Ishikawa (cell line): ENCODE data around the gene TMEM11.

Experiments used
- CEBPB ChIP-seq: IDR thresholded peaks from 2 replicates; pipeline ENCODE4 v1.6.1; 2012
- CREB1 ChIP-seq: IDR thresholded peaks from 2 replicates; pipeline ENCODE4 v1.6.1; 2012; ENCODE audit warnings: low read depth
- EGR1 ChIP-seq: IDR thresholded peaks from 2 replicates; pipeline ENCODE4 v1.6.1; 2012
- EP300 ChIP-seq: IDR thresholded peaks from 2 replicates; pipeline ENCODE4 v1.6.1; 2012; ENCODE audit warnings: borderline replicate concordance
- FOXM1 ChIP-seq: IDR thresholded peaks from 2 replicates; pipeline ENCODE4 v1.6.1; 2012; ENCODE audit warnings: low read depth, borderline replicate concordance
- NFIC ChIP-seq: IDR thresholded peaks from 2 replicates; pipeline ENCODE4 v1.6.1; 2012
- RAD21 ChIP-seq: IDR thresholded peaks from 2 replicates; pipeline ENCODE4 v1.6.1; 2012; ENCODE audit warnings: low read depth
- TAF1 ChIP-seq: IDR thresholded peaks from 2 replicates; pipeline ENCODE4 v1.6.1; 2012; ENCODE audit warnings: low read depth, mild to moderate bottlenecking
- TCF12 ChIP-seq: IDR thresholded peaks from 2 replicates; pipeline ENCODE4 v1.6.1; 2012; ENCODE audit warnings: low read depth
- TEAD4 ChIP-seq: IDR thresholded peaks from 2 replicates; pipeline ENCODE4 v1.6.1; 2012
- YY1 ChIP-seq: IDR thresholded peaks from 2 replicates; pipeline ENCODE4 v1.6.1; 2012; ENCODE audit warnings: low read depth
- ZBTB7A ChIP-seq: IDR thresholded peaks from 2 replicates; pipeline ENCODE4 v1.6.1; 2012; ENCODE audit warnings: low read depth
- TF ChIP-seq, protein P1 (sequence below): IDR thresholded peaks from 2 replicates; pipeline ENCODE4 v1.6.1; 2012; ENCODE audit warnings: low read depth, mild to moderate bottlenecking
- TF ChIP-seq, protein P2 (sequence below): IDR thresholded peaks from 2 replicates; pipeline ENCODE4 v1.6.1; 2012
- TF ChIP-seq, protein P3 (sequence below): IDR thresholded peaks from 2 replicates; pipeline ENCODE4 v1.6.1; 2012

The TMEM11 gene

DNA sequence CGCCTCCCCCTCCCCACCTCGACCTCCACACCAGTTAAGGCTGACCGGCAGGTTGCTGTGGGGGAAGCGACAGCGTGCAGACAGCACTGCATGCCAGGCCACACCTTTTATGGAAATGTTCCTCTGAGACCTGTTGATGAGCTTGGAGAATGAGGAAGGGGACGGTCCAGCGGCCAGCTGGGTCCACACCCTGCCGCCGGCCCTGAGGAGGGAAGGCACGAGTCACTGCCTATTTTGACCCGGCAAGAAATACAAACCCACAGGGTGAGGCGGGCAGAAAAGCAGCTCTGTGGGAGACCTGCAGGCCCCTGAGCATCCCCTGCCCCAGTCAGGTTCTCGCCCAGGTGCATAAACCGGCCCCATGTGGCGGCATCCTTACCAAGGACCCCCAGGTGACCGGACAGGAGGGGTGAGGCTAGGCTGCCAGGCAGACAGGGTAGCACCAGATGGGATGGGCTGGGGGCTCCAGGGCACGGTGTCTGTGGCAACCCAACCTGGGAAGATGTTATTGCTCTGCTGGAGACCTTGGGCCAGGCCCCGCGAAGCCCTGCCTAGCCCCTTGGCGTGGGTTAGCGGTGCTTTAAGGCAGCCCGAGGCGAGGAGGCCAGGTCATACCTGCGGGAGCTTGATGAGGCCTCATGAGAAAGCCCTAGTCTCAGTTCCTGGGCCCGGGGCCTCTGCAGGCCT is 26.6 kb upstream of the TMEM11 start:
- no peak for TF ChIP-seq TAF1
- TF ChIP-seq CREB1, result no peak
- no peak for TF ChIP-seq CEBPB
- TF ChIP-seq, protein P1, sequence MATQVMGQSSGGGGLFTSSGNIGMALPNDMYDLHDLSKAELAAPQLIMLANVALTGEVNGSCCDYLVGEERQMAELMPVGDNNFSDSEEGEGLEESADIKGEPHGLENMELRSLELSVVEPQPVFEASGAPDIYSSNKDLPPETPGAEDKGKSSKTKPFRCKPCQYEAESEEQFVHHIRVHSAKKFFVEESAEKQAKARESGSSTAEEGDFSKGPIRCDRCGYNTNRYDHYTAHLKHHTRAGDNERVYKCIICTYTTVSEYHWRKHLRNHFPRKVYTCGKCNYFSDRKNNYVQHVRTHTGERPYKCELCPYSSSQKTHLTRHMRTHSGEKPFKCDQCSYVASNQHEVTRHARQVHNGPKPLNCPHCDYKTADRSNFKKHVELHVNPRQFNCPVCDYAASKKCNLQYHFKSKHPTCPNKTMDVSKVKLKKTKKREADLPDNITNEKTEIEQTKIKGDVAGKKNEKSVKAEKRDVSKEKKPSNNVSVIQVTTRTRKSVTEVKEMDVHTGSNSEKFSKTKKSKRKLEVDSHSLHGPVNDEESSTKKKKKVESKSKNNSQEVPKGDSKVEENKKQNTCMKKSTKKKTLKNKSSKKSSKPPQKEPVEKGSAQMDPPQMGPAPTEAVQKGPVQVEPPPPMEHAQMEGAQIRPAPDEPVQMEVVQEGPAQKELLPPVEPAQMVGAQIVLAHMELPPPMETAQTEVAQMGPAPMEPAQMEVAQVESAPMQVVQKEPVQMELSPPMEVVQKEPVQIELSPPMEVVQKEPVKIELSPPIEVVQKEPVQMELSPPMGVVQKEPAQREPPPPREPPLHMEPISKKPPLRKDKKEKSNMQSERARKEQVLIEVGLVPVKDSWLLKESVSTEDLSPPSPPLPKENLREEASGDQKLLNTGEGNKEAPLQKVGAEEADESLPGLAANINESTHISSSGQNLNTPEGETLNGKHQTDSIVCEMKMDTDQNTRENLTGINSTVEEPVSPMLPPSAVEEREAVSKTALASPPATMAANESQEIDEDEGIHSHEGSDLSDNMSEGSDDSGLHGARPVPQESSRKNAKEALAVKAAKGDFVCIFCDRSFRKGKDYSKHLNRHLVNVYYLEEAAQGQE, result no peak
- TF ChIP-seq TCF12, result no peak
- no peak for TF ChIP-seq EGR1
- no peak for TF ChIP-seq FOXM1
- no peak for TF ChIP-seq EP300
- no peak for TF ChIP-seq YY1

DNA sequence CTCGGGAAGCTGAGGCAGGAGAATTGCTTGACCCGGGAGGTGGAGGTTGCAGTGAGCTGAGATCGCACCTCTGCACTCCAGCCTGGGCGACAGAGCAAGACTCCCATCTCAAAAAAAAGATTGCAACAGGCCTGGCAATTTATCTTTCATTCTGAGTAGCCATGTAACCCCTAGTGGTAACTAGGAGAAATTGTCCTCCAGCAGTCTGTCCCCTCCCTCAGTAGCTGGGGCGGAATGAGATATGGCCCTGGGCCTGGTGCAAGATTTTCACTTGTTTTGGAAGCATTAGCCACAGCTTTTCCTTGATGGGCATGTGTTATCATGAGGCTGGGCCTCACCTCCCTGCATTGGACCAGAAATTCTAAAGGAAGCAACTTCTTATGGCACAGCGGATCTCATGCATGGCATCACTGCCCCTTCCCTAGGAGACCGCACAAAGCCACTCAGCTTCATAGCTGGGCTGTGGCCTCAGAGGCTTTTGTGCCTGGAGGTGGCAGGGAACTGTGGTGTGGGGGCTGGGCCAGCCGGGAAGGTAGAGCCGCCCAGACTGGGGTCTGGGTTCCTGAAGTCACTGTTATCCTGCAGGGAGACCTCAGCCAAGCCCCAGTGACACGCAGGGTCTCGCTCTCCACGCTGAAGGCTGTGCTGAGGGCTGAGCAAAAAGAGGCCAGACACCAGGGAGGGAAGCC is 25.9 kb upstream of the TMEM11 start:
- TF ChIP-seq RAD21 (peak; percentile 36), TCF12 (no peak)

DNA sequence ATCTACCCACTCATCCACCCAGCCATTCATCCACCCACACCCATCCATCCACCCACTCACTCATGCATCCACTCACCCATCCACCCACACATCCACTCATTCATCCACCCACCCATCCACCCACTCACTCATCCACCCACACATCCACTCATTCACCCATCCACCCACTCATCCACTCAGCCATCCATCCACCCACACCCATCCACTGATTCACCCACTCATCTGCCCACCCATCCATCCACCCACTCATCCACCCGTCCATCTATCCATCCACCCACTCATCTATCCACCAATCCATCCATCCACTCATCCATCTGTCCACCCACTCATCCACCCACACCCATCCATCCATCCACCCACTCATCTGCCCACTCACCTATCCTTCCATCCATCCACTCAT is 22.0 kb upstream of the TMEM11 start:
- TF ChIP-seq, protein P2, sequence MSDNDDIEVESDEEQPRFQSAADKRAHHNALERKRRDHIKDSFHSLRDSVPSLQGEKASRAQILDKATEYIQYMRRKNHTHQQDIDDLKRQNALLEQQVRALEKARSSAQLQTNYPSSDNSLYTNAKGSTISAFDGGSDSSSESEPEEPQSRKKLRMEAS, result no peak
- TF ChIP-seq YY1 (no peak), CEBPB (no peak), FOXM1 (no peak)

GRCh38 chr17:21233581-21234347 is 19.8 kb upstream of the TMEM11 start:
- TF ChIP-seq TEAD4, result no peak
- TF ChIP-seq EP300, result no peak
- no peak for TF ChIP-seq TAF1
- no peak for TF ChIP-seq YY1
- TF ChIP-seq EGR1, result no peak
- no peak for TF ChIP-seq TCF12
- TF ChIP-seq ZBTB7A, result no peak
- TF ChIP-seq CEBPB, result no peak
- no peak for TF ChIP-seq RAD21
- no peak for TF ChIP-seq CREB1
- TF ChIP-seq, protein P1, result no peak
- TF ChIP-seq, protein P3, sequence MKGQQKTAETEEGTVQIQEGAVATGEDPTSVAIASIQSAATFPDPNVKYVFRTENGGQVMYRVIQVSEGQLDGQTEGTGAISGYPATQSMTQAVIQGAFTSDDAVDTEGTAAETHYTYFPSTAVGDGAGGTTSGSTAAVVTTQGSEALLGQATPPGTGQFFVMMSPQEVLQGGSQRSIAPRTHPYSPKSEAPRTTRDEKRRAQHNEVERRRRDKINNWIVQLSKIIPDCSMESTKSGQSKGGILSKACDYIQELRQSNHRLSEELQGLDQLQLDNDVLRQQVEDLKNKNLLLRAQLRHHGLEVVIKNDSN, result no peak
- TF ChIP-seq, protein P2, result no peak
- no peak for TF ChIP-seq FOXM1
- TF ChIP-seq NFIC, result no peak

DNA sequence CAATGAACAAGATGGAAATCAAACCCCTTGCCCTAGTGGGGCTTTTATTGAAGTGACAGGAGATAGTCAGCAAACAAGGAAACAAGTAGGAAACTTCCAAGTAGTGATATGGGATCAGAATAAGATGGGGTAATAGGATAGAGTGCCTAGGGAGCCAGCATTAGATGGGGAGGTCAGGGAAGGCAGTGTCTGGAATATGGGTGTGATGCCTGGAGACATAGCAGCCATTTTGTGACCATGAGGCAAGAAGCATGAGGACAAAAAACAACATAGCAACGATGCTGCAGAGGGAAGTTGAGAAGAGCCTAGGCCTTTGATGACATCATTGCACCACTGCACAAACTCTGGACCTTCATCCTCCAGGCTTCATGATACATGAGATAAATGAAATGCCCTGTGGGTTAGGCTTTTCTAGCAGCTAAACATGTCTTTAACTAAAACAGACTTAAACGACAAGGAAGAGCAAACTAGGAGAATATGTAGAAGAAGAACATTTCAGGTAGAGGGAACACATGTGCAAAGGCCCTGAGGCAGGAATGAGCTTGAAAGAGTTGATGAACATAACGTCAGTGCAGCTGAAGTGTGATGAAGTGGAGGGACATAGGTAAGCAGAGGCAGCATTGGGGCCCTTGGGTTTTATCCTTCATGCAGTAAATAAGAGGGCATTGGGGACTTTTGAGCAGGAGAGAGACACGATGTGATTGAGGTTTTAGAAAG is 18.2 kb upstream of the TMEM11 start:
- TF ChIP-seq, protein P3, result no peak
- no peak for TF ChIP-seq EP300
- TF ChIP-seq ZBTB7A, result no peak
- TF ChIP-seq CREB1, result no peak
- TF ChIP-seq YY1, result no peak
- no peak for TF ChIP-seq TEAD4
- TF ChIP-seq, protein P1, result no peak
- TF ChIP-seq FOXM1, result no peak
- no peak for TF ChIP-seq TAF1
- TF ChIP-seq EGR1, result no peak
- TF ChIP-seq RAD21, result no peak
- no peak for TF ChIP-seq CEBPB
- no peak for TF ChIP-seq NFIC
- TF ChIP-seq TCF12, result no peak
